Lower leg skin (tissue), 3 donors: ENCODE results near the gene FUT8.

Experiments
- POLR2A ChIP-seq, 2 donors: fragments of 450-650 bp; IDR thresholded peaks; one replicate each; pipeline ENCODE4 v1.6.1; 2016 to 2017; ENCODE audit warnings: antibody characterized with exemption in 2 of 2, mild to moderate bottlenecking in 1 of 2, moderate library complexity in 1 of 2
- TF ChIP-seq, protein P1 (sequence below), 3 donors: fragments of 450-650 bp; IDR thresholded peaks; one replicate each; pipeline ENCODE4 v1.5.1; 2016; ENCODE audit warnings: antibody characterized with exemption in 3 of 3, mild to moderate bottlenecking in 3 of 3, moderate library complexity in 2 of 3

- TF ChIP-seq, protein P1, sequence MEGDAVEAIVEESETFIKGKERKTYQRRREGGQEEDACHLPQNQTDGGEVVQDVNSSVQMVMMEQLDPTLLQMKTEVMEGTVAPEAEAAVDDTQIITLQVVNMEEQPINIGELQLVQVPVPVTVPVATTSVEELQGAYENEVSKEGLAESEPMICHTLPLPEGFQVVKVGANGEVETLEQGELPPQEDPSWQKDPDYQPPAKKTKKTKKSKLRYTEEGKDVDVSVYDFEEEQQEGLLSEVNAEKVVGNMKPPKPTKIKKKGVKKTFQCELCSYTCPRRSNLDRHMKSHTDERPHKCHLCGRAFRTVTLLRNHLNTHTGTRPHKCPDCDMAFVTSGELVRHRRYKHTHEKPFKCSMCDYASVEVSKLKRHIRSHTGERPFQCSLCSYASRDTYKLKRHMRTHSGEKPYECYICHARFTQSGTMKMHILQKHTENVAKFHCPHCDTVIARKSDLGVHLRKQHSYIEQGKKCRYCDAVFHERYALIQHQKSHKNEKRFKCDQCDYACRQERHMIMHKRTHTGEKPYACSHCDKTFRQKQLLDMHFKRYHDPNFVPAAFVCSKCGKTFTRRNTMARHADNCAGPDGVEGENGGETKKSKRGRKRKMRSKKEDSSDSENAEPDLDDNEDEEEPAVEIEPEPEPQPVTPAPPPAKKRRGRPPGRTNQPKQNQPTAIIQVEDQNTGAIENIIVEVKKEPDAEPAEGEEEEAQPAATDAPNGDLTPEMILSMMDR (IDR thresholded peaks at IDR 0.05) = no peak
- no peak for TF ChIP-seq POLR2A (IDR thresholded peaks at IDR 0.05)
These were observed 16.2 kb upstream of the FUT8 start for GRCh38 chr14:65396082-65396910.
